Lower lobe of right lung (tissue), 2 donors: ENCODE results near the gene CDH23. TPM values are rescaled to one million over a fixed set of nuclear protein-coding genes. Genes with fewer than 3 reads are reported as not detected.

Experiments used
- ATAC-seq, 2 donors: fragments of 200-7000 bp; cut with Tn5 transposase; one replicate each; pipeline ENCODE4 v1.9.1; 2020 to 2022; ENCODE audit warnings: mild to moderate bottlenecking in 2 of 2, moderate library complexity in 2 of 2
- DNase-seq: peaks from one replicate; pipeline ENCODE4 v3.0.0-alpha.2; 2020
- H3K27ac ChIP-seq: fragments of 200-600 bp; one replicate; pipeline ENCODE4 v1.8.0; 2022
- H3K27me3 ChIP-seq: fragments of 200-600 bp; one replicate; pipeline ENCODE4 v1.8.0; 2022; ENCODE audit warnings: low read depth
- H3K36me3 ChIP-seq: fragments of 200-600 bp; one replicate; pipeline ENCODE4 v1.8.0; 2022; ENCODE audit warnings: mild to moderate bottlenecking
- H3K4me1 ChIP-seq: fragments of 200-600 bp; one replicate; pipeline ENCODE4 v1.8.0; 2022
- H3K4me3 ChIP-seq: fragments of 200-600 bp; one replicate; pipeline ENCODE4 v1.8.0; 2022; ENCODE audit warnings: mild to moderate bottlenecking
- H3K9me3 ChIP-seq: fragments of 200-600 bp; one replicate; pipeline ENCODE4 v1.8.0; 2022
- CTCF ChIP-seq: fragments of 200-600 bp; IDR thresholded peaks from one replicate; pipeline ENCODE4 v1.8.0; 2022; ENCODE audit warnings: antibody characterized with exemption, mild to moderate bottlenecking
- intact Hi-C: fragments of 100-400 bp; cut with DNase I; formaldehyde crosslinking; loops from one replicate; pipeline ENCODE4 v1.11.0; 2022
- total RNA-seq: library from RNA; stranded (reverse); fragmentation: NEBNext Ultra II Directional; extraction: Animal tissue kit (Norgen Biotek cat#: 25700); gene quantifications from one replicate; pipeline ENCODE4 v1.2.1, GENCODE V29; 2021
- donor health status: DM: no; HTN: yes; CAD: no; lungs with severe emphysema.

CDH23 gene
- total RNA-seq, 1 donor from 2014 or later = 9.4 TPM

- Histone ChIP-seq H3K27ac (no peak overlapping the region), H3K9me3 (no peaks in the 10 kb centered on the region), H3K36me3 (peaks cover 37% of the 10 kb centered on the region), H3K4me3 (no peak overlapping the region), H3K27me3 (no peaks in the 10 kb centered on the region), H3K4me1 (no peaks in the 10 kb centered on the region)
- ATAC-seq = peak; percentile 40 to 48
- TF ChIP-seq CTCF = no peak
- peak; percentile 70 for DNase-seq
- intact Hi-C loops = no loop called here
Observed at GRCh38 chr10:71351628-71352319, 44.9 kb upstream of the CDH23 start.

GRCh38 chr10:71353639-71354038, 43.1 kb upstream of the CDH23 start:
- ATAC-seq = no peak
- no peak for DNase-seq
- Histone ChIP-seq H3K4me1 (peaks cover 3% of the 10 kb centered on the region), H3K9me3 (no peaks in the 10 kb centered on the region), H3K36me3 (peaks cover 53% of the 10 kb centered on the region), H3K4me3 (no peak overlapping the region), H3K27me3 (no peaks in the 10 kb centered on the region), H3K27ac (no peak overlapping the region)
- TF ChIP-seq CTCF = no peak
- intact Hi-C loops = no loop called here

- H3K36me3 ChIP-seq = peaks cover 56% of the 10 kb centered on the region
- H3K27ac ChIP-seq = no peak overlapping the region
- intact Hi-C loops = no loop called here
- H3K27me3 ChIP-seq = no peaks in the 10 kb centered on the region
- no peak overlapping the region for H3K4me3 ChIP-seq
- ATAC-seq = no peak
- TF ChIP-seq CTCF = no peak
- no peak for DNase-seq
- H3K4me1 ChIP-seq = peaks cover 11% of the 10 kb centered on the region
- no peaks in the 10 kb centered on the region for H3K9me3 ChIP-seq
Observed at GRCh38 chr10:71354776-71355175, 41.9 kb upstream of the CDH23 start.

- no peaks in the 10 kb centered on the region for H3K27me3 ChIP-seq
- ATAC-seq (no peak), DNase-seq (no peak)
- TF ChIP-seq CTCF = no peak
- no peaks in the 10 kb centered on the region for H3K9me3 ChIP-seq
- intact Hi-C loops = no loop called here
- peaks cover 56% of the 10 kb centered on the region for H3K36me3 ChIP-seq
- peaks cover 11% of the 10 kb centered on the region for H3K4me1 ChIP-seq
- no peak overlapping the region for H3K27ac ChIP-seq
- H3K4me3 ChIP-seq = no peak overlapping the region
Observed at GRCh38 chr10:71355886-71356285, 40.8 kb upstream of the CDH23 start.

- ATAC-seq = no peak
- peak; percentile 13 for DNase-seq
- no peak overlapping the region for H3K27ac ChIP-seq
- intact Hi-C loops = no loop called here
- H3K27me3 ChIP-seq = no peaks in the 10 kb centered on the region
- no peak for TF ChIP-seq CTCF
- H3K4me3 ChIP-seq = no peak overlapping the region
- H3K36me3 ChIP-seq = peaks cover 60% of the 10 kb centered on the region
- no peaks in the 10 kb centered on the region for H3K9me3 ChIP-seq
- peaks cover 11% of the 10 kb centered on the region for H3K4me1 ChIP-seq
Observed at GRCh38 chr10:71357792-71358265, 38.9 kb upstream of the CDH23 start.
